ENCODE data around the gene ASIC4.

DNA sequence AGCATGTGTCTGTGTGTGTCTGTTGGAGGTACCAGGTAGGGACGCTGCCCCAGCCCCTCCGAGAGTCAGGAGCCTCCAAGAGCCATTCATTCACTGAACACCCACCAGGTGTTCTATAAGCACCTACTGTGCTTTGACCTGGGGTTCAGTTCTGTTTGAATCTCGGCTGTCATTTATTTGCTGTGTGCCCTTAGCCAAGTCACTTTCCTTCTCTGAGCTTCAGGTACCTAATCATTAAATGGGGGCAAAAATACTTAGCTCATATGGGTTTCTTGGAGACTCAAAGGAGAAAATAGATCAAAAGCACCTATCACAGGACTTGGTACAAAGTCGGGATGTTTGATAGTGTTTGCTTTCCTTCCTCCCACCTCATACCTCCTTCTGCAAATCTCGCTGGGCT lies 13.2 kb downstream of the ASIC4 start:
- no peak for TF ChIP-seq CTCF (IDR thresholded peaks at IDR 0.05; ENCODE audit: poor library complexity)
- no peak for TF ChIP-seq EZH2 (IDR thresholded peaks at IDR 0.05; ENCODE audit: borderline replicate concordance)

All from hepatocyte (in vitro differentiated cells).